ENCODE measurements around the gene MRTO4.
"Not testable (repeated sequence)": the region's sequence is repeated elsewhere in the genome, so short reads cannot be mapped to it uniquely, and the experiment has no call there.

The MRTO4 gene

GRCh38 chr1:19222979-19223824, 28.4 kb upstream of the MRTO4 start:
- no peak for DNase-seq (ENCODE audit: low read depth in 2 of 2, low spot score in 1 of 2)

- DNase-seq (ENCODE audit: low read depth in 2 of 2, low spot score in 1 of 2): no peak
Observed at GRCh38 chr1:19229229-19229628, 22.4 kb upstream of the MRTO4 start.

GRCh38 chr1:19229828-19230325, 21.7 kb upstream of the MRTO4 start:
- DNase-seq (ENCODE audit: low read depth in 2 of 2, low spot score in 1 of 2): no peak

GRCh38 chr1:19231736-19232523, 19.7 kb upstream of the MRTO4 start:
- not testable (repeated sequence) for DNase-seq (ENCODE audit: low read depth in 2 of 2, low spot score in 1 of 2)

DNA sequence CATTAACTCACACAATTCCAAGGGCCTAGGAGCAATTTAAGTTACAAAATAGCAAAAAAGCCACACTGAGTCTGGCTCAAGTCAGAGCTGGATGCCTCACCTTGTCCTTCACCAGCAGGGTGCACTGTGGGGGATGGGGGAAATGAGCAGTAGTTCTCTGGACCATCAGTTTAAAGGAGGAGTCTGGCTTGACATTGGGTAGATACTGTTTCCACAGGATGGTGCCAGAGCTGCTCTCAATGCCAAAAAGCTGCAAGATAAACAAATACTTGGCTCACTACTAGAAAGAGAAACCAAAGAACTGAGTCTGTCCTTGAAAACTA, 19.1 kb upstream of the MRTO4 start:
- DNase-seq (ENCODE audit: low read depth in 2 of 2, low spot score in 1 of 2): no peak

DNA sequence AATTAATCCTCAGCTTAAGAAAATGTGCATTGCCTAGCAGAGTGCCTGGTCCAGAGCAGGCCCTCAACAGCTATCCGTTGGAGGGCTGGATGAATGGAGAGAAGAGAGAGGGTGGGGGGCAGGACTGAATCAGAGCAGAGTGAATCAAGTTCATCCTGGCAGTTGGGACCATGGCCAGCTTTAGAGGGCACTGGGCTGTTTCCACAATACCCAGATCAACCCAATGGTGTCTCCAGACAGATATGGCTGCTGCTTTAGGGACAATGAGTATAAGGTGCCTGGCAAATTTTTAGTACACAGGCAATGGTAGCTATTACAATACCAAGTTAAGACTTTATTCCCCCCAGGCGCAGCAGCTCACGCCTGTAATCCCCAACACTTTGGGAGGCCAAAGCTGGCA, 17.4 kb upstream of the MRTO4 start:
- DNase-seq (ENCODE audit: low read depth in 2 of 2, low spot score in 1 of 2): no peak

DNA sequence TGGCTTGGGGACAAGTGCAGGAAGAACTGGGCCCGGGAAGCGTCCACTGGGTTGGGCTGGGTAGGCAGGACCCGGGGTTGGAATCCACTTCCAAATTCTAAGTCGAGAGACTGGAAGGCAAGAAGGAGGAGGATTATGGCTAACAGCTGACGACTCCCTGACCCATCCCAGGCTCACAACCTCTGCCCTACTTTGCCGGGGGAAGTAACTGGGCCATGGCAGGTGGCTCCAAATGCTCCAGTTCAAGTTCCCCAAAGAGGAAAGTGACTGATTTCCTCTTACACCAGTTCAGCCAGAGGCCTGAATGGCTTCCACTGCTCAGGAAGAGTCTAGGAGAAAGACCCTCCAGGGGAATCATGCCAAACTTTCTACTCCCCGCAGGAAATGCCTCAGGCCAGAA, 11.7 kb upstream of the MRTO4 start:
- no peak for DNase-seq (ENCODE audit: low read depth in 2 of 2, low spot score in 1 of 2)

DNA sequence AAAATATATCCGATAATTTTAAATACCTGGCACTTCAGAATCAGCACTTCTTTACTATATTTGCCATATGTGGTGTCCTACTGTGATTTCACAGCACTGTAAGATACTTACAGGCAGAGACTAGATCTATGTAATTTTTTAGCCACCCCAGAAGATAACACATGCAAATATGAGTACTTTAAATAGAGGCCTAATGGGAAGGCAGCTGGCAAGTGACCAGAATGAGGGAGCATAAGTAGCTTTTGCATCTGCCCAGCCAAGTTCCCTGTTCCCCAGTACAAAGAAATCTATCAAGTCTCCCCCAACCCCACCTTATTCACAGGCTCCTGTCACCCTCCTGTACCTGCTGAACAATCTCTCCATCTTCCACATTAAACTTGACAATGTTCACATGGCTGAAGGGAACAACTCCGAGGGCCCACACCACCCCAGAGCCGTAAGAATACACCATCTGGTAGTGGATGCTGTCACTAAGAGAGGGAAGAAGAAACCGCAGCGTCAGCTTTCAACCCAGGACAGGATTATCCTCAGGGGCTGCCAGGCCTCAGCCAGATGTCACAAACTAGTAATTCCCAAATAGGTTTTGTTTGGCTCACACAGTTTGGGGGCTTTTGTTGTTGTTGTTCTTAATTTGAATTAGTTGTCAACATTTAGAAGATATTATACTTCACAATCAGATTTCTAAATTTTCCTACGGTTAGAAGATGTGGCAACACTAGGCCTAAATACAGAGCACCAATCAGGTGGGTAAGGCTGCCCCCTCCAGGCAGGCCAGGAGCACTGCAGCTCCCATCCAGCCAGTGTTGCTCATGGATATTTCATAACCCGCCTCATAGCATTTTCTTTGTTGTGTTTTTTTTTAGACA, 10.7 kb upstream of the MRTO4 start:
- peak; percentile 12 to 36 for DNase-seq (ENCODE audit: low read depth in 2 of 2, low spot score in 1 of 2)

DNA sequence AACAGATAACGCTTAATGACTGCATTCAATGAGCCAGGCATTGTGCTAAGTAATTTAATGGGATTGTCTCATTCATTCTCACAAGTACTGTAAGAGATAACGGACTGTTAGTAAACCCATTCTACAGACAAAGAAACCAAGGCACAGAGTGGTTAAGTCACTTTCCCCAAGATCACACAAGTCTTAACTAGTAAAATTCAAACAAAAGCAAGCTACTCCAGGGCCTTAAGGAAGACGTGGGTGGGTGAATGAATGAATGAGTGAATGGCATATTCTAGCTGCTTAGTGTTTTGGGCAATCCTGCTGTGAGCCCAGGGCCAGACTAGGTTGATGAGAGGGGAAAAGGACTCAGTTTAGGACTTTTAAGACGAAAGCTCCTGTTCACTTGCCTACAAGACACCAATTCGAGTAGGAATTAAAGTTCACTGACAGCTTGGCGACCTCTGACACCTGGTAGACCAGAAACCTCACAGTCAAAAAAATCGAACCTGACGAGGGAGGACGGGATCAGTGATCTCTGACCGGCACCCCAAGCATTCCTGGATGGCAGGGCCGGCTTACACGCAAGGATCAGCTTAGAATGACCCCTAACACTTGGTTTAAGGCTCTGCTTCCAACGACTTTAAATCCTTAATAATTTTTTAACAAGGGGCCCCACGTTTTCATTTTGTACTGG, 838 bp upstream of the MRTO4 start:
- DNase-seq (ENCODE audit: low read depth in 2 of 2, low spot score in 1 of 2): no peak

GRCh38 chr1:19254416-19254815, 2.8 kb downstream of the MRTO4 start:
- no peak for DNase-seq (ENCODE audit: low read depth in 2 of 2, low spot score in 1 of 2)

DNA sequence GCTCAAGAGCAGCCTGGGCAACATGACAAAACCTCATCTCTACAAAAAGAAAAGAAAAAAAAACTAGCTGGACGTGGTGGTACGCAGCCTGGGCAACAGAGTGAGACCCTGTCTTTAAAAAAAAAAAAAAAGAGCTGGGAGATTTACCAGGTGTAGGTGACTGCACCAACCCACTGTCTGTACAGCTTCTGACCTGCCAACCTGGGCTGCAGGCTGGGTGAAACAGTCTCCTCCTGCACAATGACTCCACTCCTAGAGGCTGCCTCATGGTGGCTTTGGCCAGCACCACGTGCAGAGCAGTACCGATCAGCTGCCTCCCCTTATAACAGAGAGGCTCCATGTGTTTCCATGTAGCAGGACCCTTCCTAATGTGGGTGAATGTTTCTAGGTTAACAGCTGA, 3.7 kb downstream of the MRTO4 start:
- DNase-seq (ENCODE audit: low read depth in 2 of 2, low spot score in 1 of 2): no peak

DNA sequence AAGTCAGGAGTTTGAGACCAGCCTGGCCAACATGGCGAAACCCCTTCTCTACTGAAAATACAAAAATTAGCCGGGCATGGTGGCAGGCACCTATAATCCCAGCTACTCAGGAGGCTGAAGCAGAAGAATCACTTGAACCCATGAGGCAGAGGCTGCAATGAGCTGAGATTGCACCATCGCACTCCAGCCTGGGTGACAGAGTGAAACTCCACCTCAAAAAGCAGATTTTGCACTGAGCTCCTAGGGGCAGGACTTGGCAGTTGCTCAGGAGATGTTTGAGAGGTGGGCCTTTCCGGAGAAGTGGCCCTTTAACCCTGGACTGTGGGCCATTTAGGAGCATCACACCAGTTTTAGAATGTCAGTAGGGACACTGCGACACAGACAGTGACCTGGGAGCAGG, 4.7 kb downstream of the MRTO4 start:
- DNase-seq (ENCODE audit: low read depth in 2 of 2, low spot score in 1 of 2): not testable (repeated sequence)

DNA sequence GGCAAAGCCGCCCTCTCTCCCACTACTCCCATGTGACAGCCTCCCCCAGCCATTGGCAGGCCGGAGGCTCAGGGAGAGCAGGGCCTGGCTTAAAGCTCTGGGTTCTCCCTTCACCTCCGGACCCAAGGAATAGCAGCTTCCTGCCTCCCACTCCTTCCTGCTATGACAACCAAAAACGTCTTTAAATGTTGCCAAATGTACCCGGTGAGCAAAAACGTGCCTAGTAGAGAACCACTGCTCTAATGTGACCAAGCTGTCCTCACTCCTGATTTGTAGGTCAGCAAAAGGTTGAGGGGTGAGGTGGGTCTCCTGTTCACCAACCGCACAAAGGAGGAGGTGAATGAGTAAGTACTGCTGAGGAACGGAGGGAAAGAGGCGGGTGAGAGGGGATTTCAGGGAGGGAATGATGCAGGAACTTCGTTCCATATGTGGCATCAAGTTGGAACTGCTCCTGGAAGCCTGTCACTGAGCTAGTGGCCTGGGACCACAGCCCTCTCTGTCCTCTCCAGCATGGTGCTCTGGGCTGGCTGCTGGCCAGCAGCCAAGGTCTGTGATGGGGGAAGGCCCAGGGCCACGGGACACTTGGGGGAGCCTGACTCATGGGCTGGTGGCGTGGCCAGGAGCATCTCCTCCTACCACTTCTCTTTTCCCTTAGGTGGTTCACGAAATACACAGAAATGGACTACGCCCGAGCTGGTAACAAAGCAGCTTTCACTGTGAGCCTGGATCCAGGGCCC, 5.7 kb downstream of the MRTO4 start:
- DNase-seq (ENCODE audit: low read depth in 2 of 2, low spot score in 1 of 2): no peak

DNA sequence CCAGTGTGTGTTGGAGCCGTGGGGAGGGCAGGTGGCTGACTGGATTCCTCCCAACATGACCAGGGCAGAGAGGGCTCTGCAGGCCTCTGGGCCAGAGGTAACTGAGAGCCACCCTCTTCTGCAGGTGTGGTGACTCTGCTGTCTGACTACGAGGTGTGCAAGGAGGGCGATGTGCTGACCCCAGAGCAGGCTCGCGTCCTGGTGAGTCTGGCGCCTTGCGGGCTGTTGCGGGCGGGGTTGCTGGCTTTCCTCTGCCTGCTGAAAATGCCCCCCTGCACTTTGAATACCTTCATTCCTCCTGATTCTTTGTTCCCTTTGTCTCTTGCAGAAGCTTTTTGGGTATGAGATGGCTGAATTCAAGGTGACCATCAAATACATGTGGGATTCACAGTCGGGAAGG, 6.7 kb downstream of the MRTO4 start:
- no peak for DNase-seq (ENCODE audit: low read depth in 2 of 2, low spot score in 1 of 2)

DNA sequence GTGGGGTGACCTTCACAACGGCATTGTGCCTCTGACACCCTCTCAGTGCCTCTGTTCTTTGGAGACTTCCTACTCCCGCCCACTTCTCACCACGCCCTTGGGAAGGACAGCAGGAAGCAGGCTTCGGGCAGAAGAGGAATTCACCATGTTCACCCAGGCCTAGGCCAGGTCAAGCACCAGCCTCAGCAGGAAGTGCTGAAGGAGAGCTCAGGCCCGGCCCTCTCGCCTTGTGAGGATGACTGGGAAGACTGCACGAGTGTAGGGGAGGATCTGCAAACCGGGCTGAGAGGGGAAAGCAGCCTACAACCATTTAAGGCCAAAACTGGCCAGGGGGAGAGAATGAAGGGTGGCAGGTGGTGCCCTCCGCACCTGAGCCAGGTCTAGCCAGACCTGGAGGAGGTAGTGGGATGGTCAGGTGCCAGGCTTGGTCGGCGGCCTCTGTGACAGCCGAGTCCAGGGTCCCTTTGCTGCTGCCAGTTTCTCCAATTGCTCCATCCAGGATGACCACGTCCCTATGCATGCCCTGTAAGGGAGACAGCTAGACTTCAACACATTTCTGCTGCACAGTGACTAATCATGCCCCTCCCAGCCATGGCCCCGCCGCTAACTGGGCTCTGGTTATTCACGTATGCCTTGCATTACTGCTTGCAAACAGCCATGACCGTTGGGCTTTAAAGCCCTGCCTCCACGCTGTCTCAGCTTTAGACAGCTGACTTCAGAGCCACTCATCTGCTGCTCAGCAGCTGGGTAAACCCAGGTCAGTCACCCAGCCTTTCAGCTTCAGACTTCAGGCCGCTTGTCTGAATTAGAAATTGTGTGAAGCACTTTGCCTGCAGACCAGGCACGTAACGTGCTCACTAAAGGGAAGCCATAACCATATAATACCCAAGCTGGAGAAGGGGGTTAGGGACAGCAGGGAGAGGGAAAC, 8.9 kb downstream of the MRTO4 start:
- DNase-seq (ENCODE audit: low read depth in 2 of 2, low spot score in 1 of 2): no peak

DNA sequence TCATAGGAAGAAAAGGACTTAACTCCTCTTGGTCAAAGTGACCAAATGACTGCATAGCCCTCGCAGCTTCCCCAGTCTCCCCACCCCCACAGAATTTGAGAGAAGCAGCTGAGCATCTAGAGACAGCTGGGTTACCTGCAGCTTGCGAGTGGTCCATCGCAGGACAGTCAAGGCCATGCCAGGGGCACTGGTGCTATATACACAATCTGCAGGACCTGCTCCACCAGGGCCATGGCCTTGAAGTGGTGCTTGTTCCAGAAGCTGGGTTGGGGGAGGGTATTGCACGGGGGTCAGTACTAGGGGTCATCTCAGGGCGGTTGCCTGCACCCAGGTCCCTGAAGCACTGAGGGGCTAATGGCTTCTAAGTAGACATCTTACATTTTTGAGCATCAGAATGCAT, 10.4 kb downstream of the MRTO4 start:
- no peak for DNase-seq (ENCODE audit: low read depth in 2 of 2, low spot score in 1 of 2)

DNA sequence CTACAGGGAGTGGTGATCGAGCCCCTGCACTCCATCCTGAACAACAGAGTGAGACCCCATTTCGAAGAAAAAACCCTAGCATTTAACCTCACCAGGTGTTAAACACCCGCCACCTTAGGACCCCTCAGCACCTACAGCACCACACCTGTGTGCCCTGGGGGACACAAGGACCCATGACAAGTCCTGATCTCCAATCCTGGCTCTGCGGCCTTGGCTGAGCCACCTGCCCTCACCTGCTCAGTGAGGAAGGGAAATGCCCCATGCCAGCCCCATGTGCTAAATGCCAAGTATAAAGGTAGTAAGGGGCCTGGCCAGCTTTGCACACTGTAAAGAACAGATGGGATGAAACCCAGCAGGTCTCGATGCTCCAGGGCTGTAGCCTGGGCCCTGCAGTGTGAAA, 11.1 kb downstream of the MRTO4 start:
- no peak for DNase-seq (ENCODE audit: low read depth in 2 of 2, low spot score in 1 of 2)

DNA sequence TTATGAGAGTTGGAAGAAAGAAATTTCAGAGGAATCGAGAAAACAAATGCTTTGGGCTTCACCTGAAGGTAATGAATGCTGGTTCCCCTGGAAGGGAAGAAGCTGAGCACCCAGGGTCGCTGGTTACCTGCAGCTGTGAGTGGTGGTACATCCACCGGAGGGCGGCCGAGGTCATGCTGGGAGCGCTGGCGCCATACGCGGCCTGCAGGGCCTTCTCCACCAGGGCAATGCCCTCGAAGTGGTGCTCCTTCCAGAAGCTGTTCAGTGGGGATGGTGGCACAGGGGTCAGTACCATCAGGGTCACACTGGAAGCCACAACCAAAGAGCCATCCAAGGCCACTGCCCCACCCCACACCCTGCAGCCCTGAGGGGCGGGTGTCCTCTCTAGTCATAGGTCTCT, 16.8 kb downstream of the MRTO4 start:
- DNase-seq (ENCODE audit: low read depth in 2 of 2, low spot score in 1 of 2): no peak
